ENCODE results near the gene TNNI3K.

Gene TNNI3K

GRCh38 chr1:74505928-74506710, 270.9 kb downstream of the TNNI3K start:
- no peak for DNase-seq

- no peak for DNase-seq
Measured at GRCh38 chr1:74508449-74508848, 273.3 kb downstream of the TNNI3K start.

- DNase-seq = no peak
Measured at GRCh38 chr1:74512170-74512915, 277.2 kb downstream of the TNNI3K start, which contains the start of gene LRRC53. Gene LRRC53, minus strand, starts transcription at chr1:74512611. Its CDS starts 29,262 bp downstream, at chr1:74483349.

- no peak for DNase-seq
Measured at GRCh38 chr1:74513411-74514300, 278.5 kb downstream of the TNNI3K start.

- no peak for DNase-seq
Measured at GRCh38 chr1:74517599-74518051, 282.4 kb downstream of the TNNI3K start.

GRCh38 chr1:74522148-74522547, 287.0 kb downstream of the TNNI3K start:
- no peak for DNase-seq

GRCh38 chr1:74523873-74524480, 288.8 kb downstream of the TNNI3K start:
- no peak for DNase-seq

GRCh38 chr1:74526708-74527107, 291.5 kb downstream of the TNNI3K start:
- no peak for DNase-seq

GRCh38 chr1:74528123-74528522, 292.9 kb downstream of the TNNI3K start:
- no peak for DNase-seq

- no peak for DNase-seq
Measured at GRCh38 chr1:74530892-74531291, 295.7 kb downstream of the TNNI3K start.

- DNase-seq = no peak
Measured at GRCh38 chr1:74531796-74532195, 296.6 kb downstream of the TNNI3K start.

- DNase-seq = no peak
Measured at GRCh38 chr1:74534241-74534640, 299.1 kb downstream of the TNNI3K start.

GRCh38 chr1:74545821-74546220, 310.6 kb downstream of the TNNI3K start:
- DNase-seq = no peak

- no peak for DNase-seq
Measured at GRCh38 chr1:74548961-74549750, 314.0 kb downstream of the TNNI3K start.

GRCh38 chr1:74549932-74550331, 314.7 kb downstream of the TNNI3K start:
- DNase-seq = no peak

- DNase-seq = no peak
Measured at GRCh38 chr1:74570797-74571492, 335.8 kb downstream of the TNNI3K start.

GRCh38 chr1:74571493-74571800, 336.3 kb downstream of the TNNI3K start:
- no peak for DNase-seq

GRCh38 chr1:74571891-74572290, 336.7 kb downstream of the TNNI3K start:
- DNase-seq = no peak

GRCh38 chr1:74578101-74578500, 342.9 kb downstream of the TNNI3K start:
- no peak for DNase-seq

GRCh38 chr1:74579425-74579824, 344.2 kb downstream of the TNNI3K start:
- no peak for DNase-seq

GRCh38 chr1:74583397-74583796, 348.2 kb downstream of the TNNI3K start:
- no peak for DNase-seq
